Measurements from ENCODE around the gene TIGD2. TPM values are rescaled to one million over a fixed set of nuclear protein-coding genes. Genes with fewer than 3 reads are reported as not detected.

TIGD2 gene
- total and polyA plus RNA-seq, 9 of the 15 experiments (the other 6 are each of a cell fraction or from before 2014, with no cell fraction given), result 3.6 to 15.0 (median 9.8) TPM

GRCh38 chr4:89136525-89136924 is 25.2 kb downstream of the TIGD2 start:
- 3% methylated on average over 3 of the region's 3 CpGs for WGBS (ENCODE audit: insufficient coverage, low coverage, missing lambda C conversion rate)
- ATAC-seq (no peak), DNase-seq (ENCODE audit: extremely low read depth in 1 of 4, low spot score in 3 of 4) (no peak), FAIRE-seq (peak; percentile 57)
- BruUV-seq (replicated peaks), result no TSS peak
- Histone ChIP-seq H2AFZ (ENCODE audit: low read depth, low read length) (no peak overlapping the region; the same call in 1 of the 2 replicates), H3K36me3 (ENCODE audit: control insufficient read depth, insufficient read depth, low read length) (no peaks in the 10 kb centered on the region), H3K79me2 (ENCODE audit: control insufficient read depth, insufficient read depth, low read length) (no peaks in the 10 kb centered on the region), H3K9me1 (ENCODE audit: control insufficient read depth, insufficient read depth, low read length) (no peaks in the 10 kb centered on the region), H4K20me1 (replicated peaks; ENCODE audit: control insufficient read depth, insufficient read depth, low read length) (no peaks in the 10 kb centered on the region), H3K9me3 (replicated peaks; ENCODE audit: control insufficient read depth, insufficient read depth, low read depth, low read length) (no peaks in the 10 kb centered on the region), H3K4me1 (replicated peaks in 1 of 2; ENCODE audit: control insufficient read depth in 2 of 2, insufficient read depth in 2 of 2, low read length in 2 of 2) (no peaks in the 10 kb centered on the region), H3K9ac (ENCODE audit: insufficient read depth in 1 of 2, low read depth in 2 of 2, low read length in 2 of 2) (no peak overlapping the region), H3K27ac (ENCODE audit: extremely low read depth, low read depth, low read length) (no peak overlapping the region), H3K27me3 (ENCODE audit: control insufficient read depth in 2 of 2, insufficient read depth in 2 of 2, low read length in 2 of 2) (no peaks in the 10 kb centered on the region; a peak in 1 of 5 replicates), H3K4me2 (ENCODE audit: insufficient read depth, low read length) (no peak overlapping the region; the same call in 1 of the 2 replicates), H3K4me3 (no peak overlapping the region)
- in situ Hi-C loops (cut with MboI), result no loop called here
- intact Hi-C loops (cut with micrococcal nuclease), result no loop called here
- ChIA-PET CTCF (ENCODE audit: low intra/inter-chr PET ratio) (no interaction called here), POLR2A (interaction anchor here (1.6 kb wide), 1 partner anchor 10 kb away, joined by 4 read pairs; no protein-coding TSS in a partner anchor)
- TF ChIP-seq FOSL1 (tag; conservative IDR thresholded peaks at IDR 0.05), result peak; percentile 67
- no peak for TF ChIP-seq ESRRA (IDR thresholded peaks at IDR 0.05; ENCODE audit: borderline replicate concordance, low read depth)
- no peak for TF ChIP-seq ZNF511 (CRISPR knock-in tag; IDR thresholded peaks at IDR 0.05)
- TF ChIP-seq HMBOX1 (IDR thresholded peaks at IDR 0.05), result peak; percentile 45; the same call in 1 of the 2 replicates

GRCh38 chr4:89137231-89137630 is 25.9 kb downstream of the TIGD2 start:
- Histone ChIP-seq H4K20me1 (replicated peaks; ENCODE audit: control insufficient read depth, insufficient read depth, low read length) (no peaks in the 10 kb centered on the region), H3K4me1 (replicated peaks in 1 of 2; ENCODE audit: control insufficient read depth in 2 of 2, insufficient read depth in 2 of 2, low read length in 2 of 2) (no peaks in the 10 kb centered on the region), H3K79me2 (ENCODE audit: control insufficient read depth, insufficient read depth, low read length) (no peaks in the 10 kb centered on the region), H3K9me3 (replicated peaks; ENCODE audit: control insufficient read depth, insufficient read depth, low read depth, low read length) (no peaks in the 10 kb centered on the region), H3K9me1 (ENCODE audit: control insufficient read depth, insufficient read depth, low read length) (no peaks in the 10 kb centered on the region), H2AFZ (ENCODE audit: low read depth, low read length) (no peak overlapping the region), H3K27me3 (ENCODE audit: control insufficient read depth in 2 of 2, insufficient read depth in 2 of 2, low read length in 2 of 2) (no peaks in the 10 kb centered on the region; a peak in 1 of 5 replicates), H3K9ac (ENCODE audit: insufficient read depth in 1 of 2, low read depth in 2 of 2, low read length in 2 of 2) (no peak overlapping the region), H3K27ac (ENCODE audit: extremely low read depth, low read depth, low read length) (no peak overlapping the region), H3K4me2 (ENCODE audit: insufficient read depth, low read length) (no peak overlapping the region), H3K4me3 (no peak overlapping the region), H3K36me3 (ENCODE audit: control insufficient read depth, insufficient read depth, low read length) (no peaks in the 10 kb centered on the region)
- in situ Hi-C loops (cut with MboI), result no loop called here
- intact Hi-C loops (cut with micrococcal nuclease), result no loop called here
- ATAC-seq (no peak), FAIRE-seq (no peak), DNase-seq (ENCODE audit: extremely low read depth in 1 of 4, low spot score in 3 of 4) (no peak)
- 33% methylated on average over 5 of the region's 5 CpGs for WGBS (ENCODE audit: insufficient coverage, low coverage, missing lambda C conversion rate)
- CTCF ChIA-PET (ENCODE audit: low intra/inter-chr PET ratio), result no interaction called here
- no TSS peak for BruUV-seq (replicated peaks)
- POLR2A ChIA-PET, result no interaction called here
- TF ChIP-seq THAP7 (CRISPR knock-in tag; IDR thresholded peaks at IDR 0.05) (no peak), MBD1 (CRISPR knock-in tag; IDR thresholded peaks at IDR 0.05) (no peak), TBL1XR1 (IDR thresholded peaks at IDR 0.05; ENCODE audit: low read length in 2 of 2) (no peak), BHLHE40 (IDR thresholded peaks at IDR 0.05; ENCODE audit: low read length) (no peak)
- TF ChIP-seq, protein P1, sequence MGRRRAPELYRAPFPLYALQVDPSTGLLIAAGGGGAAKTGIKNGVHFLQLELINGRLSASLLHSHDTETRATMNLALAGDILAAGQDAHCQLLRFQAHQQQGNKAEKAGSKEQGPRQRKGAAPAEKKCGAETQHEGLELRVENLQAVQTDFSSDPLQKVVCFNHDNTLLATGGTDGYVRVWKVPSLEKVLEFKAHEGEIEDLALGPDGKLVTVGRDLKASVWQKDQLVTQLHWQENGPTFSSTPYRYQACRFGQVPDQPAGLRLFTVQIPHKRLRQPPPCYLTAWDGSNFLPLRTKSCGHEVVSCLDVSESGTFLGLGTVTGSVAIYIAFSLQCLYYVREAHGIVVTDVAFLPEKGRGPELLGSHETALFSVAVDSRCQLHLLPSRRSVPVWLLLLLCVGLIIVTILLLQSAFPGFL (CRISPR knock-in tag; IDR thresholded peaks at IDR 0.05), result no peak
